ENCODE measurements around the gene URAD.
"Not testable (repeated sequence)": the region's sequence is repeated elsewhere in the genome, so short reads cannot be mapped to it uniquely, and the experiment has no call there.

URAD gene, protein sequence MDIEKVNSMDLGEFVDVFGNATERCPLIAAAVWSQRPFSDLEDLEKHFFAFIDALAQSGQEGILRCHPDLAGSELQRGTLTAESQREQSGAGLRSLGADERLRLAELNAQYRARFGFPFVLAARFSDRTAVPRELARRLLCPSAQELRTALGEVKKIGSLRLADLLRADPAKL

DNA sequence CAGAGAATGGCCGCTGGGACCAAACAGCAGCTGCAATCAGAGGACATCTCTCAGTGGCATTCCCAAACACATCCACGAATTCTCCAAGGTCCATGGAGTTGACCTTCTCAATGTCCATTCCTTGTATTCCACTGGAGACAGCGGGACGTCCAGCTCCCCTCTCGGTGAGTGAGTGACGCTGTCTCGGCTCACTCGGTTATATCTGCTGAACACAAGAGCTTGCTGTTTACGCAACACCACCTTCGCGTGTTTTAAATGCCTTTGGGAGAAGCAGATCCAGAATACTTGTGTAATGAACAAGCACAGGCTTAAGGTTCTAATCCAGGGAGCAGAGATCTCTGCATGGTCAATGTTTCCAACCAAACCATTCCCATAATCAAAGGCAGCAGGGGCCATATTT, at the start of gene URAD:
Gene URAD (minus strand): TSS at position 174 of the 400 bp plus-strand sequence. CDS start 56 bp downstream, at position 118.
- no peak for DNase-seq

DNA sequence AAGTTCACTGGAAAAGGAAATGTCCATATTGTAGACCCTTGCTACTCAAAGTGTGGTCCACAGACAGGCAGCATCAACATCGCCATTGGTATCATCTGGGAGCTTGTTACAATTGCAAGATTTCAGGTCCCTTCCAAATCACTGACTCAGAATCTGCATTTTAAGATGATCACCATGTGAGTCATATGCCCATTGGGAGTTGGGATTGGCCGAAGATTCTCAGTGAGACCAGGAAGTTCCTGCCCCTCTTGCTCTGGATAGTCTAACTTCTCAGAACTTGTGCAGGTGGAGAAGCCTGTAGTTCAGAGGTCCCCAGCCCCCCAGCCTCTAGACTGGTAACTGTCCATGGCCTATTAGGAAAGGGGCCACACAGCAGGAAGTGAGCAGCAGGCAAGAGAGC, 48.9 kb upstream of the URAD start:
- peak; percentile 91 for DNase-seq

DNA sequence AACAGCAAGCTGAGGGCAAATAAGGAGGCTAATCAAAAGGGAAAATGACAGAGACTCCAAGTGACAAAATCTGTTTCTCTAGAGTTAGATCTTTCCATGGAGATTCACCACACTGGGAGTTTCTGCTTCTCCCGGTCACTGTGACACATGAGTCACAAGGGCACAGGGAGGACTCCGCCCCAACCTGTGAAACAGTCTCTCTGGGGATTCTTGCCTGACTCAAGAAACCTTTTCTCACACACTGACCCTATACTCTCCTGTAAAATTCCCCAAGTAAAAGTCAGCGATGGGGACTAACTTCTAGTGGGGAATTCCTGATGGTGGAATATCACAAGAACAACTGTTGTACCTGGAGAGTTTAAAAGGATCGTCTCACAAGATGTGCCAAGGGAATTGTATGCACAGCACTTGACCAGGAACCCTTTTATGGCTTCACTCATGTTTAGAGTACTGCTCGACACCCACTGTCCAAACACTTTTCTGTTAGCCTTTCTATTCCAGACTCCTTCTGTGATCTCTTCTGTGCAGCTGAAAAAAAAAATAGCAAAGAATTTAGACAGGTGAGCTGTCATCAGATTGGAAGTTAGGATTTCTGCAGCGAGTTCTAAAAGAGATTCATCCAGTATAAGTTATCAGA, 46.8 kb upstream of the URAD start:
- peak; percentile 38 for DNase-seq

DNA sequence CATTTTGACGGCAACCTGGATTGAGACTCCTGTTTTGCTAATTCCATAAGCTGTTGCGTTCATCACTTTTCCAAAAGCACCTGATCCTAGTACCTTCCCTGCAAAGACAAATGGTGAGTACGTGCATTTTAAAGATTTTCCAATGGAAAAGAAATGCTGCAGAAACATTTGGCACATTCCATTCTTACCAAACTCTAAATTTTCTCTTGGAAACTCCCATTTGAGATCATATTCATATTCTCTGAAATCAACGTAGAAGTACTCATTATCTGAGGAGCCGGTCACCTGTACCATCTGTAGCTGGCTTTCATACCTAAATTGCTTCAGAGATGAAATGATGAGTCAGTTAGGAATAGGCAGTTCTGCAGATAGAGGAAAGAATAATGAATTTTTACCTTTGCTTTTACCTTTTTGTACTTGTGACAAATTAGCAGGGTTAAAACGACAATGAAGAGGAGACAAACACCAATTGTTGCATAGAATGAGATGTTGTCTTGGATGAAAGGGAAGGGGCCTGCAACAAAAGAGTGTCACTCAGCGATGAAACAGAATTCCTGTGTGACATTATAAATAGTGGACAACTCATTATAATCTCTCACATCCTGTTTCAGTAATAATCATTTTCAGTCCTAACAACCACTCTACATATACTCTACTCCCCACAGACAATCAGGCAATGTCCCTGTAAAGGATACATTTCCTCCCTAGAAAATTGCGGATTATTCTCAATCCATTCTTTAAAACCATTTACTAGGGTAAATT, 45.6 kb upstream of the URAD start:
- no peak for DNase-seq

DNA sequence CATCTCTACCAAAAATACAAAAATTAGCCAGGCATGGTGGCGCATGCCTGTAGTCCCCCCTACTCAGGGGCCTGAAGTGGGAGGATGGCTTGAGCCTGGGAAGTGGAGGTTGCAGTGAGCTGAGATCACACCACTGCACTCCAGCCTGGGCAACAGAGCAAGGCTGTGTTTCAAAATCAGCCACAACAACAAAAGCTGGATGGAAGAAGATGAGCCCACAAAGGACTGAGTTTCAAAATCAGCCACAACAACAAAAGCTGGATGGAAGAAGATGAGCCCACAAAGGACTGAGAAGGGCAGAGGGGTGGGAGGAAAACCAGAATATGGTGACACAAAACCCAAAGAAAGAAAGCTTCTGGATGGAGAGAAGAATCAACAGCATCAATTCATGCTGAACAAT, 43.9 kb upstream of the URAD start:
- DNase-seq: peak; percentile 86

DNA sequence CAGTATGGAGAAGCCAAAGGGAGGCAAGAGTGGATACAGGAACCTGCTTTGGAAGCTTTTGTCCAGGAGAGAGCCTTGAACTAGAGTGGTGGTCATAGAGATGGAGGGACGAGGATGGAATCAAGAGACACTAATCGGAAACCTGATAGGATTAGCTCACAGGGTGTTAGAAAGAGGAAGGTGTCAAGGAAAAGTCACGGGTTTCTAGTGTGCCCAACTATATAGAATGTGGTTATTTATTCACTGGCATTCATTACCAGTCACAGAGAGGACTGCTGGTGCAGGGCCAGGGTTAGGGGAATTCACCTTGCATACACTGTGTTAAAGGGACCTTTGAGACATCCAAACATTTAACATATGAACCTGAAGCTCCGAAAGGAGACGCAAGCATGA, 43.4 kb upstream of the URAD start:
- DNase-seq: peak; percentile 96

DNA sequence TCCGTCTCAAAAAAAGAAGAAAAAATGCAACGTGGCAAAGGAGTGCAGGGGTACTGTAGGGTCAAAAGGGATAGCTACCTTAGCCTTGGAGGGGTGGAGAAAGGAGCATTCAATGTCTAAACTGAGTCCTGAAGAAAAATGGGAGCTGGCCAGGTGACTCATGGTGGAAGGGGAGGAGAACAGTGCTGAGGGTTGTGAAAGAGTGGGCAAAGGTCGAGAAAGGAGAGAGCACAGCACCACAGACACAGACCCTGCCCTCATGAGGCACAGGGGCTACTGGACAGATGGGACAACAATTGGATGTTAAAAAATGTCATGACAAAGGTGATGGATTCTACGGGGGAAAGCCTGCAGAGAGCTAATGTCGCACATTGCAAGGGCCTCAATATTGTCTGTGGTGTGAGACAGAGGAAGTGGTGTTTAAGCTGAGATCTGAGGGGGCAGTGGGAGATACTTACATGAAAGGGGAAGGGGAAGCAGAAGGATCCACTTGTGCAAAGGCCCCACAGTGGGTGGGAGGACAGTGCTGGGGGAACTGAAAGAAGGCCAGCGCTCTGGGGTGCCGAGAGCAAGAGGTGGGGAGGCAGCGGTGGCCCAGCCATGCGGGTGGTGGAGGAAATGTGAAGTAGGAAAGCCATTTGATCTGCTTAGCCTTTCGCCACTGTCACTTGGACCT, 42.9 kb upstream of the URAD start:
- peak; percentile 99 for DNase-seq

DNA sequence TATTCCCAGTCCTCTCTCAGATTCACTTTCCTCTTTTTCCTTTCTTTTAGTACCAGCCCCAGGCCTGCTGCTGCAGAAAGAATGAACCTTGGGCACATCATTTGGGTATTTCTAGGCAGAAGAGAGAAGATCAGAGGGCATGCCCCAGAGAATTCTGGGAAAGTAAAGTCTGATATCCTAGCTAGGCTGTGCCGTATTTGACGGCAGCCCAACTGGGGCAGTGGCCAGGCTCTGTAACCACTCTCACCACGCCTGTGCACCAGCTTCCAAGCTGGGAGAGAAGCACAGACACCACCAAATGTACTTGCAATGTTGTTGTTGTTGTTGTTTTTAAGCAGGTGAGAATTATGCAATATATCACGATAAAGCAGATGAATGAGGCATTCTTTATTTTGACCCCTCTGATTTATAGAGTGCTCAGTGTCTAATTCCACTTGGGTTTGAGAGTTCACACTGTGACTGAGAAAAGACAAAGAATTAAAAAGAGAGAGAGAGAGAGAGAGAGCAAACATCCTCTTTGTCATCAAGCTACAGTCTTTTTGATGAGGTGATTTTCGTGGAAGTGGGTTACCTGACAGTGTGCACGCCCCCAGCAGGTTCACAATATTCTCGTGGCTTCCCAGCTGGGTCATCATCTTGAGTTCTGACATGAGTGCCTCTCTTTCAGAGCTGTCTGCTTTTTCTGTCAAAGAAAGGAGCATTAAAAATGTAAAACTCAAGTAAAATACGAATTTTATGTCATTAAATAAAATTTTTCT, 39.3 kb upstream of the URAD start:
- no peak for DNase-seq

DNA sequence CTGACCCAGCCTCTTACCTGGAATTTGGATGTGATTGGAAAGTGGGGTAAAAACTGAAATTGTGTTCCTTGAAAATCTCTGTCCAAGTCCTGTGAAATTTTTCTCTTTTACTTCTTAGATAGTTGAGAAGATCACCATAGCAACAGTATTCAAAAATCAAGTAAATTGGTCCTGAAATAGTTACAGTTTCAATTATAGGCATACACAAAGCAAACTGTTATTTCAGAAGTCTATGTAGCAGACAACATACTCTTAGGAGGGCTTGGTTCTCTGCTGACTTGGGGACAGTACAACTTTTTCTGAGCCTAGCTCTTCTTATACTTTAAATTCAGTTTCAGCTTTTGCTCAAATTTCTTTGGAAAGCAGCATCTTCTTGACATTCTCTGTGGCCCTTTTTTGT, 38.6 kb upstream of the URAD start:
- DNase-seq: no peak

DNA sequence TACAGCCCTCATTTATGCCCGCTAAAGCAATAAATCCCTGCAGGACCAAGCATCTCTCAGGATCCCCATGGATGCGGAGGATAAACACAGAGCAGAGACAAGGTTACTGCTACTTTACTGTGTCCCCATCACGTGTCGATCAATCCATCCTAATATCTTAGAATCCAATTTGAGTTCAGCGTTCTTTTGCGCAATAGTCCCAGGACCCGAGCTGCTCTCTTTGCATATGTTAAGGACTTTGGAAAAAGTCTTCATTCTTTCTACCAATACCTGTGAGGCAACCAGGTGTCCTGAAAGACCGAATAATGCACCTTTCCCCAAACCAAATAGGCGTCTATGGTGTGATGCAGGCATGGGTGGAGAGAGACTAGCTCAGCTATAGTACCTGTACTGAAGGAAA, 38.0 kb upstream of the URAD start:
- DNase-seq: no peak

DNA sequence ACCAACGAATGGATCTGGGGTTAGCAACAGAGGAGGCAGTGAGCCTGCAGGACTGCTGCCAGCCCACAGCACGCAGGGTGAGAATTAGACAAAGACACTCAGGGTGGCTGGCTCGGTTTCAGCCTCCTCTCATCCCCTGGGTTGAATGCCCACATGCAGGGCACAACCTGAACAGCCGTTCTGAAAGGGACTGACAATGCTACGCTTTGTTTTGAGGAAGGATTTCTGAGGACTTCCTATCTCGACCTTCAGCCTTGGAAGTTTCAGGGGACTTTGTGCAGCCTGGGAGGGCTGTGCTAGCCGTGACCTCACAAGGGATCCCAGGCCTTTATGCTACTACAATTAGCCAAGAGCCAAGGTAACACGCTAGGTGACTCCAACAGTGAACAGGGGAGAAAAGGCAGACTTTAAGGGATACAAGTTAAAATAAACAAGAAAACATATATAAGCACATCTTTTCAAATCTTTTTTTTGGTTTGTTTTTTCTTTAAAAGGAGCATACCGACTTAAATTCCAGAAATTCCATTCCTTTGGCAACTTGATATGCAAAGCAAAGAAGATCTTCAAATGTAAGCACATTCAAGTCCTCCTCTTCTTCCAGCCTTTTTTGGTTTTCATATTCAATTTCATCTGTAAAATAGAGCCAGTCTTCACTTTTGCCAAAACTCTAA, 34.5 kb upstream of the URAD start:
- DNase-seq: no peak

DNA sequence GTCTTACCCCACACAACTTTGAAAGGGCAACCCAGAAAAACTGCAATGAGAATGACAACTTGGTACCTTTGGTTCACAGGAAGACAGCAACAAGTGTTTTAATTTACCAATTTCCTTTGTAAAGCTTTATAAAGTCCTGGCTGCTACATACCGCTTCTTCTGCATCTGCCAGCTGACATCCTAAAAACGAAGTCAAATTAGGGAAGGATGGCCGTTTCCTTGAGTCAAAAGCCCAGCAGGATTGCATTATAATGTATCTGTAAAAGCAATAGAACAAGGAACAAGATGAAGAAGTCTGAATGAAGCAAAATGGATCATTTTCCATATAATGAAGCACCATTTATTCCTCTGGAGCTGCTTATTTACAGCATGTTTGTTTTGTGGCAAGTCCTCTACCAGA, 25.8 kb upstream of the URAD start:
- DNase-seq: no peak

DNA sequence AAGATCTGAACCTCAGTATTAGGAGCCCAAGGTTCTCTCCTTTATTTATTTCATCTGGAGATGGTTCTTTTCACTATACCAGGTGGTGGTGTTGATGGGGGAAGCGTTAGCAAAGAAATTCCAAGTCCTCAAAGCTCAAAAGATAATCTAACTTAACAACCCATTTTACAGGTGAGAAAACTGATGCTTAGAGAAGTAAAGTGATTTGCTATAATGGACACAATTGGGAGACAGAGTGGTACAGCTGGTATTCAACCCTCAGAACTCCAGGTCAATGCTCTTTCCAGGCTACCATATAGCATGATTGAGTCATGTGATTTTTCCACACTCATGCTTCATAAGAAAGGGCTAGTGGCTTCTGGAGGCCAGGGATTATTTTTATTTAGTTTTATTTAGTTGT, 25.0 kb upstream of the URAD start:
- DNase-seq: no peak

DNA sequence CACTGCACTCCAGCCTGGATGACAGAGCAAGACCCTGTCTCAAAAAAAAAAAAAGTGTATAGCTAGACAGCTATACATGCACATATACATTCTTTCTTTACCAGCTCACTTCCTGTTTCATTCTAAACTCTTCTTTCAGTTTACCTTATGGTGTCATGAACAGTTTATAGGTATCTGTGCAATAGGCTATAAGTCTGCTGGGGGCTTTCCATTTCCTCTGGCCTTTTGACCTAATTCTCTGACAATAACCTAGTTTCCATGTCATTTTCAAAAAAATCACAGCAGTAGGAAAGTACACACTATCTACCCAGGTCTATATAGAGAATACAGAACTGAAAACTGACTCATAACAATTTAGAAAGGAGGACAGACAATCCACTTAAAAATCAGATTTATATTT, 24.4 kb upstream of the URAD start:
- no peak for DNase-seq

DNA sequence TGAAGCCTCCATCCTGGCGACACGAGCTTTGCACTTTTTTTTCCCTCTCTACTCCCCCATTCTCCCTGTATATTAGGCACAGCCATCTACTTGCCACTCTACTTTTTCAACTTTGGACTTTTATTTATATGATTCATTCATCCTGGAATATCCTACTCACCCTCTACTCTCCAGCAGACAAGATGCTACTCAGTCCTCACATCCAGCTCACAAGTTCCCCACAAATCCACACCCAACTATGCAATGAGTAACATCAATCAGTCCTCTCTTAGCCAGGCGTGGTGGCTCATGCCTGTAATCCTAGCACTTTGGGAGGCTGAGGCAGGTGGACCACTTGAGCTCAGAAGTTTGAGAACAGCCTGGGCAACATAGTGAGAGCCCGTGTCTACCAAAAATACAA, 23.9 kb upstream of the URAD start:
- DNase-seq: no peak

DNA sequence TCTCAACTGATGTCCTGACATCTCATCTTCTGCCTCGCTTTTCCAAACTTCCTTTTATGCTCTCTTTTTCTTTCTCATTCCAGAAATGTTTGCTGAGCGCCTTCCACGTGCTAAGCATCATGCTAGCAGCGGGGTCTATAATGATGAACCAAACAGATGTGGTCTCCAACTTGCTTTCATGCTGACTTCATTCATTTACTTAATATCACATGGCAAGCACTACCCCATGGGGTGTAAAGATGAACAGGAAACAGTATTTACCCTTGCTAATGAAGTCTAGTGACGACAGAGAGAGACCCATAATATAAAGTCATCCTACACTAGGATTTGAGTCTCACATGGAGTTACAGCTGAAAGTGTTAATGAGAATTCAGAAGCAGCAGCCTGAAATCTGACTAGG, 21.6 kb upstream of the URAD start:
- DNase-seq: no peak

DNA sequence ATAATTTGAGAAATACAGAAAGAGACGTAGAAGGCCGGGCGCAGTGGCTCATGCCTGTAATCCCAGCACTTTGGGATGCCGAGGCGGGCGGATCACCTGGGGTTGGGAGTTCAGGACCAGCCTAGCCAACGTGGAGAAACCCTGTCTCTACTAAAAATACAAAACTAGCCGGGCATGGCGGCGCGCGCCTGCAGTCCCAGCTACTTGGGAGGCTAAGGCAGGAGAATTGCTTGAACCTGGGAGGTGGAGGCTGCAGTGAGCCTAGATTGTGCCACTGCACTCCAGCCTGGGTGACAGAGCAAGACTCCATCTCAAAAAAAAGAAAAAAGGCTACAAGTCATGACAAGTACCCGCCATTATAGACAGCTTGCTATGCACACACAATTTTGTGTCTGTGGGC, 16.5 kb upstream of the URAD start:
- DNase-seq: not testable (repeated sequence)

DNA sequence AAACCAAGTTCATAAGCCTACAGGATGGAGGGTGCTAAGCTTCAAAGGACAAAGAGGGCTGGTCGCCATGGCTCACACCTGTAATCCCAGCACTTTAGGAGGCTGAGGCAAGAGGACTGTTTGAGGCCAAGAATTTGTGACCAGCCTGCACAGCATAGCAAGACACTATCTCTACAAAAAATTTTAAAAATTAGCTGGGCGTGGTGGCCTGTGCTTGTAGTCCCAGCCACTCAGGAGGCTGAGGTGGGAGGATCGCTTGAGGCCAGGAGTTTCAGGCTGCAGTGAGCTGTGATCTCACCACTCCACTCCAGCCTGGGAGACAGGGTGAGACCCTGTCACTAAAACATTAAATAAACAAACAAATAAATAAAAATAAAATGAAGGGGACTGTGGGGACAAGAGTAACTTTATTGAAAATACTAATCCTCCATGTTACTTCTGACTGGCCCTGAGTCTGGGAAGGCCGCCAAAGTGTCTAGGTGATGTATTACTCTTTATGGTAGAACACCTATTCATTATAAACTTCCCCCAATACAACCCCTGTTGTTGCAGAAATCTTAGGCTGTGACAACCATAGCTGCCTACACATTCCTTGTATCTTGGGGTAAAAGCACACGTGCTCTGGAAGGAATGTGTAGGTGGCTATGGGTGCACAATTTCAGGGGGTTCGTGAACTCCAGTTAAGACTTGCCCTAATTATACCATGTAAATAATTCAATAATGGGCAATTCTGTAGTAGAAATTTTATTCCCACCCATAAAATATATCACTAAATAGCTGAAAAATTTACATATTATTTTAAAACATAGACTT, 14.6 kb upstream of the URAD start:
- no peak for DNase-seq

DNA sequence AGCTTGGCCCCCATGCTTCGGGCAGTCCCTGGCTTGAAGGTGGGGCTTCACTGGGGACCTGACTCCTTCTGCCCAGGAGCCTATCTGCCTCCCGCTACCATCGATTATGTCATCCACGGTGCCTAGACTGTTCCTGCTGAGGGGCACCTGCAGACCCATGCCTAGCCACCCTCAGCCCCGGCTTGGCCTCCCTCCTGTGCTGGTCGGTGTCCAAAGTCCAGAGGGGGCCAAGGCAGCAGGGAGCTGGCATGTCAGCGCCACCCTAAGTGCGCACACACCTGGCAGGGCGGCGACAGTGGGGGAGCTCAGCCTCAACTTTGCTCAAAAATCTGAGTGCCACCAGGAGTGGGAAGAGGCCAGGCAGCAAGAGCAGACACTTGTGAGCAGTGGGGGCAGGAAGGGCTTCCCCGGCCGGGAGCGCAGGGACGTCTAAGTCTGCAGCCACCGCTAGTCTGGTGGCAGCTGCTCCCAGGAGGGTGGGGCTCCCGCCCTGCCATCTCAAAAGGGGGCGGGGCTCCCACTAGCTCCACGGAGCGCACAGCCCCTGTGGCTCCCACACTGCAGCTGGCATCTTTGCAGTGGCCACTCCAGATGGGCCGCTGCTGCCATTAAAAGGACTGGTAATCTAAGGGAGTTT, 13.5 kb upstream of the URAD start:
- DNase-seq: peak; percentile 20

DNA sequence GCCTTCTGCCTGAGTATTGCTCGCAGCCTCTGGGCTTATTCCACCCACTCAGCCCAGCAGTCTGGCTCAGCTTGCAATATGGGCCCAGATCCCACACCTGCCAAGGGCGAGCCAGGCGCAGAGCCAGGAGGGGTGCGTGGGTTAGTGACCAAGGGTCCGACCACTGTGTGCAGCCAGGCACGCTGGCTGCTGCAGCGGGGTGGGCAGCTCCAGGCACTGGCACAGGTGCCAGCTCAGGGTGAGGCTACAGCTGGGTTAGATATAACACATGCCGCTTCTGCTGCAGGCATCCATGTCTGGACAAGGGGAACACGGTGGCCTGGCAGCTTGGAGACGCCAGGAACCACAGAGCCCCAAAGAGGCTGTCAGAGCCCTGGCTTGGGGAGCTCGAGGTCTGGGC, 12.6 kb upstream of the URAD start:
- DNase-seq: no peak

DNA sequence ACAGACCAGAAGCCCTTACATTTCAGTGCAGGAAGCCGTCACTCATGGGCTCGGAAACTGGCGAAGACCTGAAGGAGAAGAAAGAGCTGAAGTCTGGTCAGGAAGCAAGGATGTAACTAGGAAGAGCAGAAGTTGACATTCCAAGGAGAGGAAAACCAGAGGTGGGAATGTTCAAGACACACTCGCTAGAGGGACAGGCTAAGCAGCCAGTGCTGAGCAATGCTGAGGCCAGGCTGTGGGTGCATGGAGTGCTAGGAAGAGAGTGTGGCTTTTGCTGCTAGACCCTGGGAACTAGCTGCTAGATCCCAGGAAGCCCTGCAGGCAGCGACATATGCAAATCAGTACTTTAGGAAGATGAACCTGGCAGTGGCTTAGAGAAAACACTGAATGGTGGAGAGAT, 12.1 kb upstream of the URAD start:
- DNase-seq: no peak

Data from MV-4-11 (cell line).